ENCODE measurements around the gene SSR1.

The SSR1 gene

DNA sequence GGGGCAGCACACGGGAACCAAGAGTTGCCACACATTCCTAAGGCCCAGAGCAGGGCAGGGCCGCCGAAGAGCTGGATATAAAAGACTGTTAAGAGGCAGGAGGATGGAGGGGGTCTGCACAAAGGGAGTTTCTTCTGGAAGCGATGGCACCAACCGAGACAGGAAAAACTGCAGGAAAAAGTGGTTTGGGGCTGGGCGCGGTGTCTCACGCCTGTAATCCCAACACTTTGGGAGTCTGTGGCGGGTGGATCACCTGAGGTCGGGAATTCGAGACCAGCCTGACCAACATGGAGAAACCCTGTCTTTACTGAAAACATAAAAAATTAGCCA is 41.8 kb downstream of the SSR1 start:
- no peak for DNase-seq (ENCODE audit: low read depth)
- H3K4me3 ChIP-seq (ENCODE audit: low read depth, low read length) = no peak overlapping the region
- TF ChIP-seq, protein P1, sequence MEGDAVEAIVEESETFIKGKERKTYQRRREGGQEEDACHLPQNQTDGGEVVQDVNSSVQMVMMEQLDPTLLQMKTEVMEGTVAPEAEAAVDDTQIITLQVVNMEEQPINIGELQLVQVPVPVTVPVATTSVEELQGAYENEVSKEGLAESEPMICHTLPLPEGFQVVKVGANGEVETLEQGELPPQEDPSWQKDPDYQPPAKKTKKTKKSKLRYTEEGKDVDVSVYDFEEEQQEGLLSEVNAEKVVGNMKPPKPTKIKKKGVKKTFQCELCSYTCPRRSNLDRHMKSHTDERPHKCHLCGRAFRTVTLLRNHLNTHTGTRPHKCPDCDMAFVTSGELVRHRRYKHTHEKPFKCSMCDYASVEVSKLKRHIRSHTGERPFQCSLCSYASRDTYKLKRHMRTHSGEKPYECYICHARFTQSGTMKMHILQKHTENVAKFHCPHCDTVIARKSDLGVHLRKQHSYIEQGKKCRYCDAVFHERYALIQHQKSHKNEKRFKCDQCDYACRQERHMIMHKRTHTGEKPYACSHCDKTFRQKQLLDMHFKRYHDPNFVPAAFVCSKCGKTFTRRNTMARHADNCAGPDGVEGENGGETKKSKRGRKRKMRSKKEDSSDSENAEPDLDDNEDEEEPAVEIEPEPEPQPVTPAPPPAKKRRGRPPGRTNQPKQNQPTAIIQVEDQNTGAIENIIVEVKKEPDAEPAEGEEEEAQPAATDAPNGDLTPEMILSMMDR (IDR thresholded peaks at IDR 0.05; ENCODE audit: control insufficient read depth, extremely low read depth, insufficient read depth) = no peak

DNA sequence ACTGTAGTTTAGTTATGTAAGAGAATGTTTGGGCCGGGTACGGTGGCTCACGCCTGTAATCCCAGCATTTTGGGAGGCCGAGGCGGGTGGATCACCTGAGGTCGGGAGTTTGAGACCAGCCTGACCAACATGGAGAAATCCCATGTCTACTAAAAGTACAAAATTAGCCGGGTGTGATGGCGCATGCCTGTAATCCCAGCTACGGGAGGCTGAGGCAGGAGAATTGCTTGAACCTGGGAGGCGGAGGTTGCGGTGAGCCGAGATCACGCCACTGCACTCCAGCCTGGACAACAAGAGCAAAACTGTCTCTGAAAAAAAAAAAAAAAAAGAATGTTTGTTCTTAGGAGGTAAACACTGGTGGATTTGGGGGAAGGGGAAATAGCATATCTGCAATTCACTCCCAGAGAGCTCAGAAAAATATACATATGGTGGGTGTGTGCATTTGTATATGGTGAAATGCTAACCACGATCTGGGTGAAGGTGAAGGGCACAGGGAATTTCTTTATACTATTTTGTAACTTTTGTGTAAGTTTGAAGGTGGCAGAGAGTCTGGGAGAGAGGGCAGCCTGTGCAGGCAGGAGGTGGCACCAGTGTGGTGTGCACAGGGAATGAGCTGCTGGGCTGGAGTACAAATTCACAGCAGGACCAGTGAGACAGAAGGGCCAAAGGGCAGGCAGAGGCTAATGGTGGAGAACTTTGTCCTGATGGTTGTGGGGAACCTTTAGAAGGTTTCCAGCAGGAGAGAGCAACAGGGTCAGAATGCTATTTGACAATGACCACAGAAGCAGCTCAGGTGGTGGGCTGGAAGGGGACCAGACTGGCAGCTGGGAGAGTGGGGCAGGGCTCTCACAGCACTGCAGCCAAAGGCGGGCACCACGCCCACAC is 42.4 kb downstream of the SSR1 start:
- no peak for DNase-seq (ENCODE audit: low read depth)
- no peak overlapping the region for H3K4me3 ChIP-seq (ENCODE audit: low read depth, low read length)
- TF ChIP-seq, protein P1 (IDR thresholded peaks at IDR 0.05; ENCODE audit: control insufficient read depth, extremely low read depth, insufficient read depth) = no peak

DNA sequence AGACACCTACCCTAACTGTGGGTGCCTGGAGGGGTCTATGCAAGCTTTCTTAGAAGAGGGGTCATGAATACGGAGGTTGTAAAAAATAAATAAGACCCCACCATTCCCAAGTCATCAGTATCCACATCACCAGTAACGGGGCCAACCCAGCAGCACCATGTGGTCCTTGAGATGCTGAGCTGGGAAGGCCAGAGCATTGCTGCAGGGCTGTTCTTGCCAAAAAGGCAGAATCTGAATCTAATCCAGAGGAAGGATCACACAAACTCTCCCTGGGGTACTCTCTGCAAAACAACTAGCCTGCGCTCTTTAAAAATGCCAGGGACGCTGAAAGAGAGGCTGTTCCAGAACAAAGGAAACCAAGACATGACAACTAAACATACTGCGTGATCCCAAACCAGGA is 43.2 kb downstream of the SSR1 start:
- H3K4me3 ChIP-seq (ENCODE audit: low read depth, low read length) = no peak overlapping the region
- TF ChIP-seq, protein P1 (IDR thresholded peaks at IDR 0.05; ENCODE audit: control insufficient read depth, extremely low read depth, insufficient read depth) = no peak
- no peak for DNase-seq (ENCODE audit: low read depth)

DNA sequence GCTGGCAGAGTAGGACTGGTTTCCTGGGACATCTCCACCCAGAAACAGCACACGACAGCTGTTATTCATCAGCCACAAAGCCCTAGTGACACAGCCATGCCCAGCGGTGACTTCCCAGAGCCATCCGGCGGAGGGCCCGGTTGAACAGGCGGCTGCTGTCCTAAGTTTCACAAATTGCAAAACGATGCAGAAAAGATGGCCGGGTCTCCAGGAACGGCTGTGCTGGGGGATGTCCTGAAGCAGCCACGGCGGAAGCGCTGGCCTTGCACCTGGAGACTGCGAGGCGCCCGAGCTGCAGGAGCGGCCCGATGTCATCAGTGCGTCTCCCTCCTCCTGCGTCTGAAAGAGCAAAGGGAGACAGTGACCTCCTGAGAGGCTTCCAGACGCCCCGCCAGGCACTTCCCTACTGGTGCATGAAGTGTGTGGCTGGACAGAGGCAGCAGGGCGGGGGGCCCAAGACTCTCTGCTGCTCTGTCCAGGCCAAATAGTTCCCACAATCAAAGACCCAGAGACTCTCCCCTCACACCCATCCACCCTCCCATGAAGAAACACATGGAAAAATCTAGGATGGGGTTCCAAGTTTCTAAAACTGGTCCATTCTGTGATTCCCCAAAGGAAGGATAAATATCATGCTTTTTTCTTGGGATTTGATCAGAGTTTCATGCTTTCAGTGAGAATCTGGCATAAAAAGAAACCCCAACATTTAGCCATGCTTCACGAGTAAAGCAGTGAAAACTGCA is 44.0 kb downstream of the SSR1 start:
- no peak overlapping the region for H3K4me3 ChIP-seq (ENCODE audit: low read depth, low read length)
- DNase-seq (ENCODE audit: low read depth) = no peak
- TF ChIP-seq, protein P1 (IDR thresholded peaks at IDR 0.05; ENCODE audit: control insufficient read depth, extremely low read depth, insufficient read depth) = no peak

DNA sequence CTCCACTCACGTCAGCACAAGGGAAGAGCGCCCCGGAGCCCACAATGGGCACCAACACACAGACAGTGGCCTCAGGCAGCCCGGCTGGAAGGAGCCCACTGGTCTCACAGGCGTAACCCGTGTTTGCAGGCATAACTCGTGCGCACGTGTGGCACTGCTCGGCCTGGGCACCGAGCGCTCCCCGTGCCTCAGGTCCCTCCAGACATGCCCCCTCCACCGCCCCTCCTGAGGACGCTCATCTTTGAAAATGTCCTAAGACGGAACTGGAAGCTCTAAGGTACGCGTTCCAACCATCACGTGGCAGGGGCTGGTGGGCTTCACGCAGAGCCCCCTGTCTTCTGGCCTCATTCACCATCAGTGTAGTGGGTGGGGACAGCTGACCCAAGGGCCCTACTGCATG is 44.6 kb downstream of the SSR1 start:
- no peak overlapping the region for H3K4me3 ChIP-seq (ENCODE audit: low read depth, low read length)
- DNase-seq (ENCODE audit: low read depth) = no peak
- TF ChIP-seq, protein P1 (IDR thresholded peaks at IDR 0.05; ENCODE audit: control insufficient read depth, extremely low read depth, insufficient read depth) = no peak

DNA sequence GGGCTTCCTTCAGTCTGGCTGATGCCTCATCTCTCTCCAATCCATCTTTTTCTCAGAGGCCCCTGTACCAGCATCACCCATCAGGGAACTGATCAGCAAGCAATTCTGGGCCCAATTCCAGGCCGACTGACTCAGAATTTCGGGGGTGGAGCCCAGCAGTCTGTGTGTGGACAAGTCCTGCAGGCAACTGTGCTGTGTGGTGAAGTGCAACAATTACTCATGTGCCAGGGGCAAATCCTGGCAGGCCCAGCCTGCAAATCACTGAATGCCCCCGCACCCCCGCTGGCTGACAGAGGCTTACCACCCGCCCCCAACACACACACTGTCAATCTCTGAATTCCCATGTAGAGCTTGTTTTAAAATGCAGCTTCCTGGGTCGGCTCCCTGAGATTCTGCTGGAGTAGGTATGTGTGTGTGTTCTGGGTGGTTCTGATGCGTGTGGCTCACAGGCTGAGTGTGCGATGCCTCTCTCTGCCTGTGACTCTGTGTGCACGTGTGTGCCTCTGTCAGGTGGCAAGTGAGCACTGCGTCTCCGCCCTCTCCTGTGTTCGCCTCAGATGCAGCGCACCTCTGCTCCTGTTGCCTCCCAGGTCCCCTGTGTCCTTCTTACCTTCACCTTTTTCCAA is 45.4 kb downstream of the SSR1 start:
- DNase-seq (ENCODE audit: low read depth) = peak; percentile 25
- H3K4me3 ChIP-seq (ENCODE audit: low read depth, low read length) = no peak overlapping the region
- TF ChIP-seq, protein P1 (IDR thresholded peaks at IDR 0.05; ENCODE audit: control insufficient read depth, extremely low read depth, insufficient read depth) = no peak
